DMS 273 treated with DMSO at 0.1 percent for 48 hours (cell line): ENCODE results near the gene GALNT9.
"Not testable (repeated sequence)": the region's sequence is repeated elsewhere in the genome, so short reads cannot be mapped to it uniquely, and the experiment has no call there.

Source experiments
- DNase-seq: peaks from one replicate; lab custom pipeline; 2025; lab: John Stamatoyannopoulos, UW

Gene GALNT9

GRCh38 chr12:132155771-132156572 is 173.4 kb downstream of the GALNT9 start:
- DNase-seq: no peak

- no peak for DNase-seq
Measured at GRCh38 chr12:132154941-132155770, 174.2 kb downstream of the GALNT9 start.

GRCh38 chr12:132154341-132154761 is 175.0 kb downstream of the GALNT9 start:
- DNase-seq: no peak

DNA sequence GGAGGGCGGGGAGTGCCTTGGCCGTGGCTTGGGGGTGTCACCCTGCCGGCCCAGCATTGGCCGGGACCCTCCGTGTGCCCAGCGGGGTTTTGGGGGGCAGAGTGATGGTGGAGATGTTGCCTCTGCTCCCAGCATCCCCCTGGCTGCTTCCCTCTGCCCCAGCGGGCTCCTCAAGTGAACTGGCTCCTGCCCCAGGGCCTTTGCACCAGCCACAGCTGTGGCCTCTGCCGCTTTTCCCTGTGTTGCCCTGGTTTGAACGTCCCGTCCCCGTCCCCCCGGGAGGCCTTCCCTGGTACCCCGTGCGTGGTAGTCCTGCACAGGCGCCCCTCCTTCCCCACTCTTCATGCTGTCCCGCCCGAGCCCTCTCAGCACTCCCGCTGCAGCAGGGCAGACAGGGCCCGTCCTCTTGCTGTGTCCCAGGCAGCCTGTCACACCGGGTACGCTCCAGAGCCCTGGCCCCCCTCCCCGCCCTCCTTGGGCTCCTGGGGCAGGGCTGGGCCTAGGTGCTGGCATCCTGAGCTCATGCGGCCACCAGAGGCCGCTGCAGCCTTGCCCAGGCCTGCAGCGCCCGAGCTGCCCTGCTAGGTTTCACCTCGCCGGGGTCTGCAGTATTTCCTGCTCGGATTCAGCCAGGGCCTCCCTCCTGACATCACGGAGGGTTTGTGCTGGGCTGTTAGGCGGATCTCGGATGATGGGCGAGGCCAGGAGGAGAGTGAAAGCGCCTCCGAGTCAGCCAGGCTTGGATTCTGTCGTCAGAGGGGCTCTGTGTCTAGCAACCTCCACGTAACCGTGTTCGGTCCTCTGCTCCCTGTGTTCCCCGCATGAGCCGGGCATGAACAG is 175.7 kb downstream of the GALNT9 start:
- no peak for DNase-seq

DNA sequence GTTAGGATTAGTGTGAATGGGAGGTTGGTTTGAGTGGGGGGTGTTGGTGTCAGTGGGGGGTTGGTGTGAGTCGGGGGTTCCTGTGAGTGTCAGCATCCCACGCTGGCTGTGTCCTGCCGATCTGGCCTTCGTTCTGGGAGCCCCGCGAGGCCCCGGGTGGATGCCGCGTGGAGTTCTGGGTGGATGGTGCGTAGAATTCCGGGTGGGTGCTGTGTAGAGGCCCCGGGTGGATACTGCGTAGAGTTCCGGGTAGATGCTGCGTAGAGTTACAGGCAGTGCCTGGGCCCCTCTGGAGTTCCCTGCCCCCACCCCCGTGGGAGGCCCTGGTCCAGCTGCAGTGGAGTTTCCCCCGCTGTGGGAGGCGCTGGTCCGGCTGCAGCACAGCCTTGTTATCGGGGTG is 176.4 kb downstream of the GALNT9 start:
- DNase-seq: no peak

DNA sequence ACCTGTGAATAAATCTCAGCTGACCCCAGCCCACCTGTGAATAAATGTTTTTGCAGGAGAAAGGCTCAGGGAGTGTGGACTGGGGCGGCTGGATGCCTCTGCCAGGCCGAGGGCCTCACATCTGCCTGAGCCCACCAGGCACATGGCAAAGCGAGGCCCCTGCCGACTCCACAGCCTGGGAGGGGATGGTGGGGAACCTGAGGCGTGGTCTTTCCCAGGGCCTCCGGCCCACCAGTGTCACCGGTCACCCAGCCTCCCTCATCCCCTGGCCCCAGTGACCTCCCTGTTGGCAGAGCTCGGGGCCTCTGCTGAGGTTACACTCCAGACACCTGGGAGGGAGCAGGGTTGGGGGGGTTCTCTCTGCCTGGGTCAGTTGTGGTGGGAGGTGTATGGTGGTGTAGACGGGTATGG is 177.0 kb downstream of the GALNT9 start:
- no peak for DNase-seq

GRCh38 chr12:132151766-132152410 is 177.5 kb downstream of the GALNT9 start:
- no peak for DNase-seq

- DNase-seq: no peak
Measured at GRCh38 chr12:132151145-132151765, 178.1 kb downstream of the GALNT9 start.

DNA sequence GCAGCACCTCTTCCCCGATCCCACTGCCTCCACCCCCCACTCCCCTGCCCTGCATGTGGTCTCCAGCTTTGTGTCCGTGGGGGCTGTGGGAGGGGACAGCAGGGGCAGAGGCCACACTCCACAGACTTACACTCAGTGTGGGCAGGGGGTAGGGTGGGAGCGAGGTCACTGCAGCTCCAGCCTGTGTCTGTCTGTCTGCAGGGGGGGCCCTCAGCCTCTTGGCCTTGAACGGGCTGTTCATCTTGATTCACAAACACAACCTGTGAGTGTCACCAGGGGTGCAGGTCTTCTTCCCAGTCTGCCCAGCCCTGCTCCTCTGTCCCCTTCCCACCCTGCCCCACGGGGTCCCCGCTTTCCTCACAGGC is 178.6 kb downstream of the GALNT9 start:
- DNase-seq: no peak

GRCh38 chr12:132149526-132149925 is 179.9 kb downstream of the GALNT9 start:
- not testable (repeated sequence) for DNase-seq

DNA sequence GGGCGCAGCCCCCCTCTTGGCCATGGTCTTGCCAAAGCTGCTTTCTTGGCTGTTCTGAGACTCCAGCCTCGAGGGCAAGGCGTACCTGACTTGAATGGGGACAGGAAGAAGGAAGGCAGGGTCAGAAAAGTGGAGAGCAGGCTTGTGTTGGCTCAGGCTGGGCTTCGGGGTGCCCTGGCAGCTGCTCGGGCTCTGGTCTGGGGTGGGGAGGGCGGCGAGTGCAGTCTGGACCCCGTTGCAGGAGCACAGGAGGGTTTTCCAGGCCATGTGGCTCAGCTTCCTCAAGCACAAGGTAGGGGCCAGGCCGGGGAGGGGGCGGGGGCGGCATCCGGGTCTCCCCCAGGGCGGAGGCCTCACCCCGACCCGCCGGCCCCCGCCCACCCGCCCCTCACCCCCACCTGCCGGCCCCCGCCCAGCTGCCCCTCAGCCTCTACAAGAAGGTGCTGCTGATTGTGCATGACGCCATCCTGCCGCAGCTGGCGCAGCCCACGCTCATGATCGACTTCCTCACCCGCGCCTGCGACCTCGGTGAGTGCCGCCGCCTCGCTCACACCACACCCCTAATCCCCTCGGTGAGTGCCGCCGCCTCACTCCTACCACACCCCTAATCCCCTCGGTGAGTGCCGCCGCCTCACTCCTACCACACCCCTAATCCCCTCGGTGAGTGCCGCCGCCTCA is 180.9 kb downstream of the GALNT9 start:
- DNase-seq: no peak

DNA sequence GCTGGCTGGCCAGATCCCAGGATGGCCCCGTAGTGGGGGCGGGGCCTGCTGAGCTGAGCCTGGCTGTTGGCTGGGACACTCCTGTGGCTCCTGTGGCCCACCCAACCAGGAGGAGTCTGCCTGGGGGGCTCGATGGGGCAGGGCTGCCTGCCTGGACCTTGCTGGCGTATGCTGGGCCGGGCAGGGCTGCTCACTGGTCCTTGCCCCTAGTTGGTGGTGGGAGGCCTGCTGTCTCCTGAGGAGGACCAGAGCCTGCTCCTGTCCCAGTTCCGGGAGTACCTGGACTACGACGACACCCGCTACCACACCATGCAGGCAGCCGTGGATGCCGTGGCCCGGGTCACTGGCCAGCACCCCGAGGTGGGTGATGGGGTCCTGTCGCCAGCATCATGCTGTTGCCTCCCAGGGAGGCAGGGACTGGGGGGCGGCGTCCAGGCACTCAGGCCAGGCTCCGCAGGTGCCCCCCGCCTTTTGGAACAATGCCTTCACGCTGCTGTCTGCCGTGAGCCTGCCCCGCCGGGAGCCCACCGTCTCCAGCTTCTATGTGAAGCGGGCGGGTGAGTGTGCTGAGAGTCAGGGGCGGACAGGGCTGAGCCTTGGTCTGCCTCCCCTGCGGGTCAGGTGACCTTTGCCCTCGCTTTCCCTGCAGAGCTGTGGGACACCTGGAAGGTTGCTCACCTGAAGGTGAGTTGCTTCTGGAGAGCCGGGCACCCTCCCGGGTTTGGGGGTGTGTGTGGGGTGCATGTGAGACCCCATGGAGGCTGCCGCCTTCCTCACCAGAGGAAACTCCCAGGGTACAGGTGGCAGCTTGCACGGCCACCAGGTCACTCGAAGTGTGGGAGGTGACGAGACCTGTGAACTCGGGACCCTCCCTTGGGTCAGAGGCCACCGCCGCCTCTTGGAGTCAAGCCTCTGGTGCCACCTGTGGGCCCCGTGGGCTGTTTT is 181.7 kb downstream of the GALNT9 start:
- no peak for DNase-seq

GRCh38 chr12:132146772-132147422 is 182.5 kb downstream of the GALNT9 start:
- DNase-seq: no peak
